Uterus (tissue), 2 donors: Measurements from ENCODE around the gene CTRB1.

Experiments used
- POLR2A ChIP-seq, 2 donors: fragments of 450-650 bp; IDR thresholded peaks; one replicate each; pipeline ENCODE4 v1.6.1; 2016; ENCODE audit warnings: antibody characterized with exemption in 2 of 2, mild to moderate bottlenecking in 1 of 2, moderate library complexity in 1 of 2
- TF ChIP-seq, protein P1 (sequence below), 4 experiments: fragments of 200-600 bp in 2 of 4; fragments of 450-650 bp in 2 of 4; sonication (generic) in 2 of 4; IDR thresholded peaks; one replicate each; pipeline ENCODE4 v1.5.1; 2016 to 2019; ENCODE audit warnings: antibody characterized with exemption in 4 of 4, mild to moderate bottlenecking in 2 of 4, moderate library complexity in 1 of 4

- TF ChIP-seq, protein P1, sequence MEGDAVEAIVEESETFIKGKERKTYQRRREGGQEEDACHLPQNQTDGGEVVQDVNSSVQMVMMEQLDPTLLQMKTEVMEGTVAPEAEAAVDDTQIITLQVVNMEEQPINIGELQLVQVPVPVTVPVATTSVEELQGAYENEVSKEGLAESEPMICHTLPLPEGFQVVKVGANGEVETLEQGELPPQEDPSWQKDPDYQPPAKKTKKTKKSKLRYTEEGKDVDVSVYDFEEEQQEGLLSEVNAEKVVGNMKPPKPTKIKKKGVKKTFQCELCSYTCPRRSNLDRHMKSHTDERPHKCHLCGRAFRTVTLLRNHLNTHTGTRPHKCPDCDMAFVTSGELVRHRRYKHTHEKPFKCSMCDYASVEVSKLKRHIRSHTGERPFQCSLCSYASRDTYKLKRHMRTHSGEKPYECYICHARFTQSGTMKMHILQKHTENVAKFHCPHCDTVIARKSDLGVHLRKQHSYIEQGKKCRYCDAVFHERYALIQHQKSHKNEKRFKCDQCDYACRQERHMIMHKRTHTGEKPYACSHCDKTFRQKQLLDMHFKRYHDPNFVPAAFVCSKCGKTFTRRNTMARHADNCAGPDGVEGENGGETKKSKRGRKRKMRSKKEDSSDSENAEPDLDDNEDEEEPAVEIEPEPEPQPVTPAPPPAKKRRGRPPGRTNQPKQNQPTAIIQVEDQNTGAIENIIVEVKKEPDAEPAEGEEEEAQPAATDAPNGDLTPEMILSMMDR (IDR thresholded peaks at IDR 0.05) = no peak
- TF ChIP-seq POLR2A (IDR thresholded peaks at IDR 0.05) = no peak
These were observed 52.8 kb downstream of the CTRB1 start for GRCh38 chr16:75271441-75272096.
